GM21717 (cell line): Measurements from ENCODE around the gene FGD5.

Experiments used
- ATAC-seq: cut with Tn5 transposase; IDR thresholded peaks from one replicate; pipeline ENCODE4 v1.9.1; 2021; ENCODE audit warnings: mild to moderate bottlenecking, moderate library complexity; ENCODE audit not compliant: unreplicated experiment

The FGD5 gene, protein sequence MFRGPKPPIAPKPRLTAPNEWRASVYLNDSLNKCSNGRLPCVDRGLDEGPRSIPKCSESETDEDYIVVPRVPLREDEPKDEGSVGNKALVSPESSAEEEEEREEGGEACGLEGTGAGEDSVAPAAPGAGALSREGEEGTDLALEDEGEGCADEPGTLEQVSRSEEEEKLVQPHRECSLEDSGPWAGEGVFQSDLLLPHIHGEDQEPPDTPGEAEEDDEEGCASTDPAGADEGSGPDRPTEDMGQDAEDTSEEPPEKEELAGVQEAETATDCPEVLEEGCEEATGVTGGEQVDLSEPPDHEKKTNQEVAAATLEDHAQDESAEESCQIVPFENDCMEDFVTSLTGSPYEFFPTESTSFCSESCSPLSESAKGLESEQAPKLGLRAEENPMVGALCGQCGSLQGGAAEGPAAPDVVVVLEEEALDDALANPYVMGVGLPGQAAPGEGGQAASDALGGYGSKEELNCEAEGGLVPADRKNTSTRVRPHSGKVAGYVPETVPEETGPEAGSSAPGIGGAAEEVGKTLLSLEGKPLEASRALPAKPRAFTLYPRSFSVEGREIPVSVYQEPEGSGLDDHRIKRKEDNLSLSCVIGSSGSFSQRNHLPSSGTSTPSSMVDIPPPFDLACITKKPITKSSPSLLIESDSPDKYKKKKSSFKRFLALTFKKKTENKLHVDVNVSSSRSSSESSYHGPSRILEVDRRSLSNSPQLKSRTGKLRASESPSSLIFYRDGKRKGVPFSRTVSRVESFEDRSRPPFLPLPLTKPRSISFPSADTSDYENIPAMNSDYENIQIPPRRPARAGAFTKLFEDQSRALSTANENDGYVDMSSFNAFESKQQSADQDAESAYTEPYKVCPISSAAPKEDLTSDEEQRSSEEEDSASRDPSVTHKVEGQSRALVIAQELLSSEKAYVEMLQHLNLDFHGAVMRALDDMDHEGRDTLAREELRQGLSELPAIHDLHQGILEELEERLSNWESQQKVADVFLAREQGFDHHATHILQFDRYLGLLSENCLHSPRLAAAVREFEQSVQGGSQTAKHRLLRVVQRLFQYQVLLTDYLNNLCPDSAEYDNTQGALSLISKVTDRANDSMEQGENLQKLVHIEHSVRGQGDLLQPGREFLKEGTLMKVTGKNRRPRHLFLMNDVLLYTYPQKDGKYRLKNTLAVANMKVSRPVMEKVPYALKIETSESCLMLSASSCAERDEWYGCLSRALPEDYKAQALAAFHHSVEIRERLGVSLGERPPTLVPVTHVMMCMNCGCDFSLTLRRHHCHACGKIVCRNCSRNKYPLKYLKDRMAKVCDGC (N-terminal part only)

GRCh38 chr3:14818804-14819500, at the start of gene FGD5:
FGD5 (plus strand) TSS chr3:14818962; CDS start chr3:14819072, 110 bp downstream.
- ATAC-seq = no peak

- ATAC-seq = no peak
Measured at GRCh38 chr3:14769544-14770325, 49.0 kb upstream of the FGD5 start.

DNA sequence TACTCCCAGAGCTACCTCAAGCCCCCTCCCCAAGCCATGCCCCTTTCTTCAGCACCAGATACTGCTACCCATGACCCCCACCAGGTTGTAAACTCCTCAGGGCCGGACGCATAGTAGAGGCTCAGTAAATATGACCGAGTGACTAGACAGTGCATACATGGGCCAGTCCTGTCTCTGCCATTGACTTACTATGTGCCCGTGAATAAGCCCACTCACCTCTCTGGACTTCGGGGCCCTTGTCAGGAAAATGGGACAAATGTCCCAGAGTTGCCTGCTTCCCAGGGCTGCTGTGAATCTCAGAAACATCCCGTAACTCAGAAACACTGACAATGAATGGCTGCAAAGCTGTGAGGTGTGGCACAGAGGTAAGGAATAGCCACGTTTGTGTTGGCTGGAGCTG, 48.2 kb upstream of the FGD5 start:
- ATAC-seq = no peak

GRCh38 chr3:14771593-14772497, 46.9 kb upstream of the FGD5 start:
- ATAC-seq = no peak

GRCh38 chr3:14772533-14773138, 46.1 kb upstream of the FGD5 start:
- no peak for ATAC-seq

DNA sequence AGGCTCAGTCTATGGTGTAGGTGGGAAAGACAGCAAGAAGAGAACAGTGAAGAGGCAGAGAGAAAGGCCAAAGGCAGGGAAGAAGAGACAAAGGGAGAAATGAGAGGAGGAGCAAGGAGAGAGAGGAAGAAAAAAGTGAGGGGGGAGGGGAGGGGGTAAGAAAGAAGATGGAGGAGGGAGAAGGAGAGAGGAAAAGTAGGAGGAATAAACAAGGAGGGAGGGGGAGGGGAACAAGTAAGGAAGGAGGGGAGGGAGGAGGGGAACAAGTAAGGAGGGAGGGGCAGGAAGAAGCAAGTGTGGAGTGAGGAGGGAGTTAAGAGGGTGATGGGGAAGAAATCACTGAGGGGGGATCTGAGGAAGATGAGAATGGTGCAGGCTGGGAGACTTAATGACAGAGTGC, 45.5 kb upstream of the FGD5 start:
- no peak for ATAC-seq

DNA sequence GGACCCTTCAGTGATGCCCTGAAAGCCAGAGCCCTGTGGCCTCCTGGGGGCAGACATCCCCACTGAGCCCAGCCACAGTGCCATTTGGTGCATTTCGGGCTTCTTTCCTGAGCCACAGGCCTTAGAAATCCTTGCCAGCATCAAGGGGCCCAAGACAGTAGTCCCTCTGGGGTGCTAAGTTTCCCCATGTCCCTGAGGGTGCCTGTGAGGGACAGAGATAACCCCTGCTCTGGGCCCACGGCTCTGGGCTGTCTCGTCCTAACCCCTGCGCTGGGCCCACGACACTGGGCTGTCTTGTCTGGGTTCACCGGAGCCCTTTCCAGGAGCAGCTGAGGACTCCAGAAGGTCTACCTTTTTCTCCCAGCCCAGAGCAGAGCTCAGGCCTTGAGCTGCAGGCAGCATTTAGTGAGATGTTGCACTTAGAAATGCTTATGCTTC, 45.1 kb upstream of the FGD5 start:
- no peak for ATAC-seq

DNA sequence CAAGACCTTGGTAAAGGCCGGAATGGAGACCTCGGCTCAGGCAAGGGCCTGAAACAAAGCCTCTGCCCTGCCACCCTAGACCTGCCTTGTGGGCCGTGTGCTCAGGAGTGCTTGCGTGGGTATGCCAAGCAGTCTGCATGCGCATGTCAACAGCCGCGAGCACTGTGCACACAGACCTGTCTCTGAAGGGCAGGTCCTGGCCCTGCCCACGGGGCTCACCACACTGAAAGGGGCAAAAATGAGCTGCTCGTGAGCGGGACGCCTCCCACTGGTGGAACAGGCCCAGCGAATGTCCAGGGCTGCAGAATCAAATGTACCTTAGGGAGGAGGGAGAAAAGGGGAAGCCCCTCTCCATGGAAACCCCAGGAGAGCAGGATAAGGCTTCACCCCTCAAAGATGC, 44.3 kb upstream of the FGD5 start:
- no peak for ATAC-seq

GRCh38 chr3:14775011-14775410, 43.8 kb upstream of the FGD5 start:
- no peak for ATAC-seq

DNA sequence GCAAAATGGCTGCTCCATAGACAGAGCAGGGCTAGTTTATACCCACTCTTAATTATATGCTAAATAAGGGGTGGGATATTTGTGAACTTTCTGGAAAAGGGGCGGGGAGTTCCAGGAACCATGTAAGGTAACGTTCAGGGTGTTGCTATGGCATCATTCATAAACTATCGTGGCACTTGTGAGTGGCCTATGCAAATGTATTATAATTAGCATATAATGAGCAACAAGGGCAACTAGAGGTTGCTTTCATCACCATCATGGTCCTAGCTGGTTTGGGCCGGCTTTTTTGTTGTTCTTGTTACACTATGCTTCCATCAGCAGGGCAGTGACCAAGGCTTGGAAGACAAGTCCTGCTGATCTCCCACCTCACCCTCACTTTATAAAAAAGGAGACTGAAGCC, 43.2 kb upstream of the FGD5 start:
- no peak for ATAC-seq

DNA sequence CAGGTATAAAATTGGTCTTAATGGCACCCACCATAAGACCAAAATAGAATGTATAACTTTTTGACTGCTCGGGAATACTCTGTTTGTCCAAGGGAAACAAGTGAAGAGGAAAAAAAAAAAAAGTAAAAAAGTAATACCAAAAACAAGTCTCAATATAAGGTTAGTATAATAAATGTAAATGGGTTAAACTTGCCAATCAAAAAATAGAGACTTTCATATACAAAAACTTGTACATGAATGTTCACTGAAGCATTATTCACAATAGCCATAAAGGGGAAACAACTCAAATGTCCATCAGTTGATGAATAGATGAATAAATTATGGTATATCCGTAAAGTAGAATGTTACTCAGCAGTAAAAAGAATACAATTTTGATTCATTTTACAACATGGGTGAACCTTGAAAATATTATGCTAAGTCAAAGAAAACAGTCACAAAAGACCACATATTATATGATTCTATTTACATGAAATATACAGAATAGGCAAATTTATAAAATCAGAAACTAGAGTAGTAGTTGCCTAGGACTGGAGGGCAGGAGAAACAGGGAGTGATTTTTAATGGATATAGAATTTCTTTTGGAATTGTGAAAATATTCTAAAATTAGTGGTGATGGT, 39.6 kb upstream of the FGD5 start:
- ATAC-seq = no peak

DNA sequence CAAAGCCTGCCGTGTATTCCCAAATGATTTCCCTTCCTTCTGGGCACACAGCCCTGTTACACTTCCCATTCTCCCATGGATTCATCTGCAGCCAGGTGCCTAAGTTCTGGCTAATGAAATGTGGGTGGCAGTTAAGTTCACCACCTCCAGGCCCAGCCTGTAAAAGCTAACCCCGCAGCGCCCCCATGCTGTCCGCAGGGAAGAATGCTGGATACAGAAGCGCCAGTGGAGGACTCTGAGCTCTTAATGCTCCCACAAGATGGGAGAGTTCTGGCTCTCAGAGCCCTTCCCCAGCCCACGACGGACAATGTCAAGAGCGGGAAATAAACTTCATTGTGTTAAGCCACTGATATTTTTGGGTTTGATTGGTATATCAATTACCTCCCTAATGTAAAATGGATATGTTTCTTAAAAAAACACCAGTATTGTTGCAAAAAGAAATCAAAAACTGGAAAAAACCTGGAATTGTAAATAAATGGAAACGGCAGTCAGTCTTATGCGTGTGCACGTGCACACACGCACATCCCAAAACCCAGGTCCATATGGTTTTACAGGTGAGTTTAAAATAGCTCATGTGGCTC, 37.7 kb upstream of the FGD5 start:
- ATAC-seq = no peak

- ATAC-seq = no peak
Measured at GRCh38 chr3:14783480-14784086, 35.2 kb upstream of the FGD5 start.

GRCh38 chr3:14784087-14784681, 34.6 kb upstream of the FGD5 start:
- ATAC-seq = no peak

DNA sequence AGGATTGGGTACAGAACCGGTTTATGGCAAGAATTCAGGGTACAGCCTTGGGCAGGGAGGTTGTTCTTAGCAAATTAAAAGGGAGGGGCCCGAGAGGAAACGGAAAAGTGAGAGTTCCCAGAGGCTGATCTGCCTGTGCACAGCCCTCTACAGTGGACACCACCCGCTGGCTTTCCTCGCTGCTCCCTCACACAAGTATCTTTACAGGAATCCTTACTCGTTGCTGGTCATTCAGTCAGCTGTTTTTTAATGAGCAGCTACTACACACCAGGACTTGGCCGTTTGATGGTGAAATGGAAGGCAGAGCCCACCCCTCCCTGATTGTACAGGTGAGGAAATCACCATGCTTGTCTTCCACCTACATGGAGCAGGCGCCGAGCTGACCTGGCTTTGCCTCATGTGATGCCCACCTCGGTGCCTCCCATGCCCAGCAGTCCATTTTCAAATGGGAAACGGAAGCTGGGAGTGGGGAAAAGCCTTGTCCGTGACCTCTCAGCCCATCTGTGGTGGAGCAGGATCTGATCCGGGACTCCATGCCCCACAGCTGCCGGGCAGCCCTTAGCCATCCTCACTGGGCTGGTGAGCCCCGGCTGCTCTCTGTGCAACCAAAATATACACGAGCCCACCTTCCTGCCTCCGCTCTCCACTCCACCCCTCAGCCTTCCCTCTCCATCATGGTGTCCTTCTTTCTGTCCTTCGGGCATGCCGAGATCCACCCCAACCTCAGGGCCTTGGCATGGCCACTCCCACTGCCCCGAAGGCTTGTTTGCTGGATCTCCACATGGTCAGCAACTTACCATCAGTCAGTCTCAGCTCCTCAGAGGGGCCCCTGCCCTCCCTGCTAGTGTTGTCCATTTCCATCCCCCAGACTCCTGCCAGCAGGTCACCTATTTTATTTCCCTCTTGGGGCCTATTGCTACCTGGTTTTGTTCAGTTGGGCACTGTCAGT, 33.3 kb upstream of the FGD5 start:
- ATAC-seq = no peak

- no peak for ATAC-seq
Measured at GRCh38 chr3:14786369-14786768, 32.4 kb upstream of the FGD5 start.
